ENCODE measurements around the gene TPR. TPM values are rescaled to one million over a fixed set of nuclear protein-coding genes. Genes with fewer than 3 reads are reported as not detected.

Gene TPR
- total RNA-seq, 3 donors from 2014 or later (not counting 1 experiment from before 2014, with no cell fraction given) = 96.8 to 137 (median 116) TPM

GRCh38 chr1:186325239-186325638, 49.8 kb downstream of the TPR start:
- TF ChIP-seq, protein P1, sequence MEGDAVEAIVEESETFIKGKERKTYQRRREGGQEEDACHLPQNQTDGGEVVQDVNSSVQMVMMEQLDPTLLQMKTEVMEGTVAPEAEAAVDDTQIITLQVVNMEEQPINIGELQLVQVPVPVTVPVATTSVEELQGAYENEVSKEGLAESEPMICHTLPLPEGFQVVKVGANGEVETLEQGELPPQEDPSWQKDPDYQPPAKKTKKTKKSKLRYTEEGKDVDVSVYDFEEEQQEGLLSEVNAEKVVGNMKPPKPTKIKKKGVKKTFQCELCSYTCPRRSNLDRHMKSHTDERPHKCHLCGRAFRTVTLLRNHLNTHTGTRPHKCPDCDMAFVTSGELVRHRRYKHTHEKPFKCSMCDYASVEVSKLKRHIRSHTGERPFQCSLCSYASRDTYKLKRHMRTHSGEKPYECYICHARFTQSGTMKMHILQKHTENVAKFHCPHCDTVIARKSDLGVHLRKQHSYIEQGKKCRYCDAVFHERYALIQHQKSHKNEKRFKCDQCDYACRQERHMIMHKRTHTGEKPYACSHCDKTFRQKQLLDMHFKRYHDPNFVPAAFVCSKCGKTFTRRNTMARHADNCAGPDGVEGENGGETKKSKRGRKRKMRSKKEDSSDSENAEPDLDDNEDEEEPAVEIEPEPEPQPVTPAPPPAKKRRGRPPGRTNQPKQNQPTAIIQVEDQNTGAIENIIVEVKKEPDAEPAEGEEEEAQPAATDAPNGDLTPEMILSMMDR (IDR thresholded peaks at IDR 0.05) = no peak
- H3K9me3 Mint-ChIP-seq = no peaks in the 10 kb centered on the region
- WGBS (ENCODE audit: insufficient coverage) = 91% methylated on average over 1 of the region's 2 CpGs
- H3K27ac ChIP-seq (ENCODE audit: low read length) = no peak overlapping the region
- no peaks in the 10 kb centered on the region for H3K9me3 ChIP-seq (ENCODE audit: control insufficient read depth, insufficient read depth, low read length)
- H3K36me3 ChIP-seq (ENCODE audit: control insufficient read depth, insufficient read depth, low read length) = peaks cover 84% of the 10 kb centered on the region
- H3K4me3 ChIP-seq (ENCODE audit: low read length) = no peak overlapping the region
- H3K4me3 Mint-ChIP-seq = no peak overlapping the region
- ATAC-seq (peak in 1 of 3 donors; percentile 34), DNase-seq (peak in 1 of 2 donors; percentile 58)
- H3K27me3 ChIP-seq (ENCODE audit: control insufficient read depth, insufficient read depth, low read length) = no peaks in the 10 kb centered on the region
- H3K4me1 ChIP-seq (ENCODE audit: control insufficient read depth, insufficient read depth, low read length) = no peaks in the 10 kb centered on the region
- H3K27ac Mint-ChIP-seq = no peak overlapping the region
- H3K27me3 Mint-ChIP-seq (ENCODE audit: low read depth in 2 of 2) = no peaks in the 10 kb centered on the region
- peaks cover 57% of the 10 kb centered on the region for H3K36me3 Mint-ChIP-seq
- intact Hi-C loops (cut with micrococcal nuclease) = no loop called here
- H3K4me1 Mint-ChIP-seq = peaks cover 7% of the 10 kb centered on the region in 2 donors

- no peak overlapping the region for H3K4me3 Mint-ChIP-seq
- TF ChIP-seq, protein P1 (IDR thresholded peaks at IDR 0.05) = no peak
- Histone ChIP-seq H3K4me3 (ENCODE audit: low read length) (no peak overlapping the region), H3K27me3 (ENCODE audit: control insufficient read depth, insufficient read depth, low read length) (no peaks in the 10 kb centered on the region), H3K36me3 (ENCODE audit: control insufficient read depth, insufficient read depth, low read length) (peaks cover 84% of the 10 kb centered on the region), H3K27ac (ENCODE audit: low read length) (no peak overlapping the region), H3K4me1 (ENCODE audit: control insufficient read depth, insufficient read depth, low read length) (no peaks in the 10 kb centered on the region), H3K9me3 (ENCODE audit: control insufficient read depth, insufficient read depth, low read length) (no peaks in the 10 kb centered on the region)
- ATAC-seq (no peak), DNase-seq (no peak)
- H3K4me1 Mint-ChIP-seq = peaks cover 7% of the 10 kb centered on the region in 2 donors
- WGBS (ENCODE audit: insufficient coverage) = 85% methylated on average over 3 of the region's 4 CpGs
- no peaks in the 10 kb centered on the region for H3K9me3 Mint-ChIP-seq
- H3K27me3 Mint-ChIP-seq (ENCODE audit: low read depth in 2 of 2) = no peaks in the 10 kb centered on the region
- peaks cover 61% of the 10 kb centered on the region for H3K36me3 Mint-ChIP-seq
- no peak overlapping the region for H3K27ac Mint-ChIP-seq
- intact Hi-C loops (cut with micrococcal nuclease) = loop anchor here (5.0 kb wide), 1 partner anchor 33 kb away; no protein-coding TSS in a partner anchor
Measured at GRCh38 chr1:186323865-186324264, 51.2 kb downstream of the TPR start.

DNA sequence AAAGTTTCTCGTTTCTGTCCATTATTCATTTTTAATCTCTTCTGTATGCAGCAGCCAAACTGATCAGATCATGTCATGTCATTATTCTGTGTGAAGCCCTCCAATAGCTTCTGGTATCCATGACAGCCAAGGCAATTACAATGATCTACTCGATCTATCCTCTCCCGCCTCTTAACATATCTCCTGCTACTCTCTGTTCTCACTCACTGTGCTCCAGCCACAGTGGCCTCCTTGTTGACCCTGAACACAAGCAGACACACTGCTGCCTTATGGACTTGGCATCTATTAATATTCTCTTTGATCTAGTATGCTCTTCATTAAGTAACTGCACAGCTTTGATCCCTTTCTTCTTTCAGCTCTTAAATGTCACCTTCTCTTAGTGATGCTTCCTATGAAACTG, 59.5 kb downstream of the TPR start:
- Mint-ChIP-seq H3K36me3 (peaks cover 15% of the 10 kb centered on the region), H3K4me1 (peaks cover 0 to 5% of the 10 kb centered on the region in 2 donors)

More for the DNA sequence above, 59.5 kb downstream of the TPR start:
- intact Hi-C loops (cut with micrococcal nuclease) = no loop called here
- WGBS (ENCODE audit: insufficient coverage) = 98% methylated on average over 3 of the region's 3 CpGs
- ATAC-seq (no peak), DNase-seq (no peak)
- no peaks in the 10 kb centered on the region for H3K27me3 ChIP-seq (ENCODE audit: control insufficient read depth, insufficient read depth, low read length)
- no peaks in the 10 kb centered on the region for H3K27me3 Mint-ChIP-seq (ENCODE audit: low read depth in 2 of 2)
- TF ChIP-seq, protein P1 (IDR thresholded peaks at IDR 0.05) = no peak
- H3K27ac Mint-ChIP-seq = peak overlapping the region in 1 of 2 donors; percentile 61
- H3K9me3 Mint-ChIP-seq = no peaks in the 10 kb centered on the region
- no peak overlapping the region for H3K4me3 Mint-ChIP-seq
- H3K9me3 ChIP-seq (ENCODE audit: control insufficient read depth, insufficient read depth, low read length) = no peaks in the 10 kb centered on the region
- H3K27ac ChIP-seq (ENCODE audit: low read length) = no peak overlapping the region
- no peaks in the 10 kb centered on the region for H3K4me1 ChIP-seq (ENCODE audit: control insufficient read depth, insufficient read depth, low read length)
- H3K36me3 ChIP-seq (ENCODE audit: control insufficient read depth, insufficient read depth, low read length) = peaks cover 89% of the 10 kb centered on the region
- H3K4me3 ChIP-seq (ENCODE audit: low read length) = no peak overlapping the region

Data from natural killer cell (primary cell).